ENCODE data around the gene SNCA.

Gene SNCA

DNA sequence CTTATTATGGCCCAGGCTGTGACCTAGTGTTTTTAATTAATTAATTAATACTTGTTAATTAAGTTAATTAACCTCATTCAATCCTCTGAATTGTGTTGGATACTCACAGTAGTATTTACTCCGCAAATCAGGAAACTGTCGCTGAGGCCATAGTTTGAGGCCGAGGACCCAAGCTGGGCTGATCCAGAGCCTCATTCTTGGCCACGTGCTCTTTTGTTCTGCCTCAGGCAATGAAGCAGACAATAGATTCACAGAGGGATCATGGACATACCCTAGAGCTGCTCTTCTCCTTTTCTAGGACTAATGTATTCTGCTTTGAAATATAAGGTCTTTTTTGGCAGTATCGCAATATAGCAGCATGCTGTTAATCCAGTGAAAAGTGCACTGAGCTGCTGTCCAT lies 24.0 kb upstream of the SNCA start:
- no peak overlapping the region for H3K4me3 ChIP-seq (ENCODE audit: insufficient read depth in 1 of 2, low read depth in 1 of 2, low read length in 2 of 2)
- H3K27me3 ChIP-seq (ENCODE audit: control insufficient read depth in 1 of 2, insufficient read depth in 1 of 2, low read length in 2 of 2): peaks cover 0 to 2% of the 10 kb centered on the region in 2 experiments
- H2BK15ac ChIP-seq (ENCODE audit: low read depth, poor library complexity, severe bottlenecking): no peak overlapping the region
- H3K27ac ChIP-seq (ENCODE audit: low read length, poor library complexity, severe bottlenecking): no peak overlapping the region
- no peak overlapping the region for H2AFZ ChIP-seq (ENCODE audit: low read depth, low read length)
- H3K79me1 ChIP-seq (replicated peaks; ENCODE audit: low read length, poor library complexity, severe bottlenecking): no peaks in the 10 kb centered on the region
- no peak overlapping the region for H3K14ac ChIP-seq (ENCODE audit: low read length in 2 of 2)
- no peak for DNase-seq
- no peak overlapping the region for H2BK12ac ChIP-seq (ENCODE audit: low read length in 2 of 2)
- H3K4me1 ChIP-seq (ENCODE audit: control insufficient read depth, insufficient read depth, low read depth, low read length): no peaks in the 10 kb centered on the region
- H3K9ac ChIP-seq (ENCODE audit: low read length): no peak overlapping the region
- no peak overlapping the region for H3K4ac ChIP-seq (ENCODE audit: low read depth in 1 of 2, low read length in 2 of 2)
- 97% methylated on average over 4 of the region's 5 CpGs for WGBS
- H3K36me3 ChIP-seq (ENCODE audit: control insufficient read depth in 1 of 2, insufficient read depth in 2 of 2, low read depth in 1 of 2, low read length in 2 of 2): no peaks in the 10 kb centered on the region
- H4K8ac ChIP-seq (ENCODE audit: low read length): no peak overlapping the region
- no peak overlapping the region for H4K91ac ChIP-seq (ENCODE audit: low read length)
- no peak overlapping the region for H3K4me2 ChIP-seq (ENCODE audit: low read length, poor library complexity, severe bottlenecking)
- H2BK120ac ChIP-seq (ENCODE audit: low read depth, low read length): no peak overlapping the region
- H2AK5ac ChIP-seq (ENCODE audit: low read length, severe bottlenecking): no peak overlapping the region
- no peaks in the 10 kb centered on the region for H3K9me3 ChIP-seq (ENCODE audit: control insufficient read depth, low read length)
- H2BK5ac ChIP-seq (ENCODE audit: low read depth, low read length, poor library complexity, severe bottlenecking): no peak overlapping the region
- H3K23ac ChIP-seq (ENCODE audit: low read length in 2 of 2): no peak overlapping the region
- no peak overlapping the region for H3K18ac ChIP-seq (ENCODE audit: low read depth in 1 of 2, low read length in 2 of 2)

DNA sequence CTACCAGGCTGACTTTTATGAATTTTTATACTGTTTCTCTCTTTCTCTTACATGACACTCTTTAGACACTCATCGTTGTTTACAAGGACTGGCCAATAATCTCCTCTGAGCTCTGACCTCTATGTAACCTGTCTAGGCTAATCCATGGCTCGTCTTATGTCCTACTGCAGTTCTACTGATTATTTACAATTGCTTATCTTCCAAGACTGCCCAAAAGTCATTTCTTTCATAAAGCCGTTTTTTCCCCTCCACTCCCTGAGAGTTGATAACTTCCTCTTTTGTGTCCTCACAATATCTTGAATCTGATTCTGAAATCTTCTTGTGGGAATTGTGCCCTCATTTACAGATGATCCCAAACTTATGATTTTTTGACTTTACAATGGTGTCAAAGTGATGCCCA lies 18.3 kb upstream of the SNCA start:
- no peak overlapping the region for H2AFZ ChIP-seq (ENCODE audit: low read depth, low read length)

DNA sequence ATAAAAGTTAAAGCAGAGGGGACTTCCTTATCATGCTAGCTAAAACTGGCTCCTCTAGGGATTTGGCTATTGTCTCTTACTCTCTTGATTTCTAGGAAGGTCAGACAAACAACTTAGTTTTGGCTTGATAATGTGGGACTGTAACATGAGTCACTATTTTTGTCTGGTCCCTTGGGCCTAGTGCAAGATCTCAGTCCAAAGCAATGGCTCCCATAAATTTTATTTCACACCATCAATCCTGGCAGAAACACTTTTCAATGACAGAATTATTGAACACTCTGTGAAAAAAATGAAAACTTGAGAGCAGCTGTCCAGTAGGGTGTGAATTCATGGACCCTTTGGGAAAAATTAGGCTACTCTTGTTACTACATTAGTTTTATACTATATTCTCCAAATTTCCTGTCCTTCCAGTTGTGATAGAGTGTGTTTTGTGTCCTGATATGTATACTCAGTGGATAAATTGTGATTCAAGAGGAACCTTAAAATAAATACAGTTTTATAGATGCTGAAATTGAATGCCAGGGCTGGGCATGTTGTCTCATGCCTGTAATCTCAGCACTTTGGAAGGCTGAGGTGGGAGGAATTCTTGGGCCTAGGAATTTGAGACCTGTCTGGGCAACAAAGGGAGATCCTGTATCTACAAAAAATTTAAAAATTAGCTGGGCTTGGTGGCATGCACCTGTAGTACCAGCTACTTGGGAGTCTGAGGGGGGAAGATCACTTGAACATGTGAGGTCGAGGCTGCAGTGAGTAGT lies 10.8 kb upstream of the SNCA start:
- Histone ChIP-seq H3K9me3 (ENCODE audit: control insufficient read depth, low read length) (no peaks in the 10 kb centered on the region), H3K9ac (ENCODE audit: low read length) (no peak overlapping the region), H4K91ac (ENCODE audit: low read length) (no peak overlapping the region), H3K36me3 (ENCODE audit: control insufficient read depth in 1 of 2, insufficient read depth in 2 of 2, low read depth in 1 of 2, low read length in 2 of 2) (no peaks in the 10 kb centered on the region), H3K27ac (ENCODE audit: low read length, poor library complexity, severe bottlenecking) (no peak overlapping the region), H2AFZ (ENCODE audit: low read depth, low read length) (no peak overlapping the region), H3K79me1 (replicated peaks; ENCODE audit: low read length, poor library complexity, severe bottlenecking) (no peaks in the 10 kb centered on the region), H3K4me2 (ENCODE audit: low read length, poor library complexity, severe bottlenecking) (no peak overlapping the region), H2BK12ac (ENCODE audit: low read length in 2 of 2) (no peak overlapping the region), H4K8ac (ENCODE audit: low read length) (no peak overlapping the region), H3K4ac (ENCODE audit: low read depth in 1 of 2, low read length in 2 of 2) (no peak overlapping the region), H3K23ac (ENCODE audit: low read length in 2 of 2) (no peak overlapping the region), H3K27me3 (ENCODE audit: control insufficient read depth in 1 of 2, insufficient read depth in 1 of 2, low read length in 2 of 2) (peaks cover 0 to 3% of the 10 kb centered on the region in 2 experiments), H2BK5ac (ENCODE audit: low read depth, low read length, poor library complexity, severe bottlenecking) (no peak overlapping the region), H3K18ac (ENCODE audit: low read depth in 1 of 2, low read length in 2 of 2) (no peak overlapping the region), H2AK5ac (ENCODE audit: low read length, severe bottlenecking) (no peak overlapping the region), H3K14ac (ENCODE audit: low read length in 2 of 2) (no peak overlapping the region), H3K4me1 (ENCODE audit: control insufficient read depth, insufficient read depth, low read depth, low read length) (no peaks in the 10 kb centered on the region), H3K4me3 (ENCODE audit: insufficient read depth in 1 of 2, low read depth in 1 of 2, low read length in 2 of 2) (no peak overlapping the region), H2BK120ac (ENCODE audit: low read depth, low read length) (no peak overlapping the region), H2BK15ac (ENCODE audit: low read depth, poor library complexity, severe bottlenecking) (no peak overlapping the region)
- WGBS: 78% methylated on average over 1 of the region's 1 CpG
- DNase-seq: no peak

More for the DNA sequence above, 18.3 kb upstream of the SNCA start:
- H4K8ac ChIP-seq (ENCODE audit: low read length): no peak overlapping the region
- H3K27ac ChIP-seq (ENCODE audit: low read length, poor library complexity, severe bottlenecking): no peak overlapping the region
- H3K18ac ChIP-seq (ENCODE audit: low read depth in 1 of 2, low read length in 2 of 2): no peak overlapping the region
- H4K91ac ChIP-seq (ENCODE audit: low read length): no peak overlapping the region
- H2BK5ac ChIP-seq (ENCODE audit: low read depth, low read length, poor library complexity, severe bottlenecking): no peak overlapping the region
- H3K4me1 ChIP-seq (ENCODE audit: control insufficient read depth, insufficient read depth, low read depth, low read length): no peaks in the 10 kb centered on the region
- H3K27me3 ChIP-seq (ENCODE audit: control insufficient read depth in 1 of 2, insufficient read depth in 1 of 2, low read length in 2 of 2): no peaks in the 10 kb centered on the region
- no peak overlapping the region for H2AK5ac ChIP-seq (ENCODE audit: low read length, severe bottlenecking)
- no peak overlapping the region for H3K14ac ChIP-seq (ENCODE audit: low read length in 2 of 2)
- H3K23ac ChIP-seq (ENCODE audit: low read length in 2 of 2): no peak overlapping the region
- no peak overlapping the region for H3K9ac ChIP-seq (ENCODE audit: low read length)
- H3K4ac ChIP-seq (ENCODE audit: low read depth in 1 of 2, low read length in 2 of 2): no peak overlapping the region
- no peak overlapping the region for H3K4me2 ChIP-seq (ENCODE audit: low read length, poor library complexity, severe bottlenecking)
- no peak for DNase-seq
- H3K9me3 ChIP-seq (ENCODE audit: control insufficient read depth, low read length): no peaks in the 10 kb centered on the region
- 85% methylated on average over 3 of the region's 3 CpGs for WGBS
- no peak overlapping the region for H3K4me3 ChIP-seq (ENCODE audit: insufficient read depth in 1 of 2, low read depth in 1 of 2, low read length in 2 of 2)
- no peaks in the 10 kb centered on the region for H3K79me1 ChIP-seq (replicated peaks; ENCODE audit: low read length, poor library complexity, severe bottlenecking)
- no peaks in the 10 kb centered on the region for H3K36me3 ChIP-seq (ENCODE audit: control insufficient read depth in 1 of 2, insufficient read depth in 2 of 2, low read depth in 1 of 2, low read length in 2 of 2)
- H2BK120ac ChIP-seq (ENCODE audit: low read depth, low read length): no peak overlapping the region
- H2BK12ac ChIP-seq (ENCODE audit: low read length in 2 of 2): no peak overlapping the region
- H2BK15ac ChIP-seq (ENCODE audit: low read depth, poor library complexity, severe bottlenecking): no peak overlapping the region

DNA sequence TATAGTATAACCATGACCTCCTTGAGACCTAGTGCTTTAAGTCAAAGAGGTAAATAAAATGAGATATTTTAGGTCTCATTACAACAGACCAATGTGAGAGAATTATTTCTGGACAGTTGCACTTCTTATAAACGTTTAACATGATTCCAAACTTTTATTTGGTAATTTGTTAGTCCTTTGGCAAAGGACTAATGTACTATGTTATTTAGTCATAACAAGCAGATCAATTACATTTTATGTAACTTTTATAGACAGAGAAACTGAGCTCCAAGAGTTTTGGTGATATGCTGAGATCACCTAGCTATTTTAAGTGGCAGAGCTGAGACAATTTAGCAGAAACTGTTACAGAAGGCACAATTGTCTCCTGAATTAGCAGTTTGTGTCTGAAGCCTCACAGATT lies 2.6 kb upstream of the SNCA start:
- no peak overlapping the region for H3K4ac ChIP-seq (ENCODE audit: low read depth in 1 of 2, low read length in 2 of 2)
- H2BK12ac ChIP-seq (ENCODE audit: low read length in 2 of 2): no peak overlapping the region
- no peak overlapping the region for H3K27ac ChIP-seq (ENCODE audit: low read length, poor library complexity, severe bottlenecking)
- no peak overlapping the region for H3K9ac ChIP-seq (ENCODE audit: low read length)
- WGBS: no CpG with 5 or more reads among the region's 1 CpG
- no peak overlapping the region for H3K23ac ChIP-seq (ENCODE audit: low read length in 2 of 2)
- DNase-seq: no peak
- no peak overlapping the region for H3K4me3 ChIP-seq (ENCODE audit: insufficient read depth in 1 of 2, low read depth in 1 of 2, low read length in 2 of 2)
- H3K27me3 ChIP-seq (ENCODE audit: control insufficient read depth in 1 of 2, insufficient read depth in 1 of 2, low read length in 2 of 2): peaks cover 0 to 75% of the 10 kb centered on the region in 2 experiments
- no peak overlapping the region for H4K8ac ChIP-seq (ENCODE audit: low read length)
- H3K18ac ChIP-seq (ENCODE audit: low read depth in 1 of 2, low read length in 2 of 2): no peak overlapping the region
- no peak overlapping the region for H3K4me2 ChIP-seq (ENCODE audit: low read length, poor library complexity, severe bottlenecking)
- no peak overlapping the region for H2BK5ac ChIP-seq (ENCODE audit: low read depth, low read length, poor library complexity, severe bottlenecking)
- peaks cover 9% of the 10 kb centered on the region for H3K4me1 ChIP-seq (ENCODE audit: control insufficient read depth, insufficient read depth, low read depth, low read length)
- no peak overlapping the region for H2AFZ ChIP-seq (ENCODE audit: low read depth, low read length)
- H3K36me3 ChIP-seq (ENCODE audit: control insufficient read depth in 1 of 2, insufficient read depth in 2 of 2, low read depth in 1 of 2, low read length in 2 of 2): no peaks in the 10 kb centered on the region
- H3K9me3 ChIP-seq (ENCODE audit: control insufficient read depth, low read length): no peaks in the 10 kb centered on the region
- no peak overlapping the region for H3K14ac ChIP-seq (ENCODE audit: low read length in 2 of 2)
- H2BK15ac ChIP-seq (ENCODE audit: low read depth, poor library complexity, severe bottlenecking): no peak overlapping the region
- H3K79me1 ChIP-seq (replicated peaks; ENCODE audit: low read length, poor library complexity, severe bottlenecking): peaks cover 5% of the 10 kb centered on the region
- no peak overlapping the region for H2BK120ac ChIP-seq (ENCODE audit: low read depth, low read length)
- H2AK5ac ChIP-seq (ENCODE audit: low read length, severe bottlenecking): no peak overlapping the region
- H4K91ac ChIP-seq (ENCODE audit: low read length): no peak overlapping the region

Data from mesenchymal stem cell (in vitro differentiated cells and primary cell).